Activated CD4-positive, alpha-beta T cell treated with anti-CD3 and anti-CD28 coated beads for 36 hours (primary cell): ENCODE results near the gene TRIP11. TPM values are rescaled to one million over a fixed set of nuclear protein-coding genes. Genes with fewer than 3 reads are reported as not detected.

Experiments used
- ATAC-seq: fragments of 200-7000 bp; cut with Tn5 transposase; one replicate; pipeline ENCODE4 v1.10.0; 2021; ENCODE audit warnings: mild to moderate bottlenecking, moderate library complexity
- CTCF ChIA-PET: fragments of 350-600 bp; sonication (Branson Sonifier 250); formaldehyde crosslinking; loops from one replicate; lab custom pipeline; 2021; ENCODE audit warnings: antibody characterized with exemption; lab: Charles Lee
- POLR2A ChIA-PET: fragments of 350-600 bp; sonication (Branson Sonifier 250); formaldehyde crosslinking; loops from one replicate; lab custom pipeline; 2021; ENCODE audit warnings: antibody characterized with exemption, inconsistent platforms; lab: Charles Lee
- DNase-seq: peaks from one replicate; pipeline ENCODE4 v3.0.0-alpha.2; 2020
- H3K27ac Mint-ChIP-seq: one replicate; pipeline ENCODE4 v1.8.0; 2021; ENCODE audit warnings: mixed read lengths
- H3K27me3 Mint-ChIP-seq: one replicate; pipeline ENCODE4 v1.8.0; 2021; ENCODE audit warnings: mixed read lengths
- H3K36me3 Mint-ChIP-seq: one replicate; pipeline ENCODE4 v1.8.0; 2021; ENCODE audit warnings: low read depth, mixed read lengths
- H3K4me1 Mint-ChIP-seq: one replicate; pipeline ENCODE4 v1.8.0; 2021; ENCODE audit warnings: mixed read lengths
- H3K4me3 Mint-ChIP-seq: one replicate; pipeline ENCODE4 v1.8.0; 2021; ENCODE audit warnings: mild to moderate bottlenecking, moderate library complexity, mixed read lengths
- H3K9me3 Mint-ChIP-seq: one replicate; pipeline ENCODE4 v1.8.0; 2021; ENCODE audit warnings: low read depth, mixed read lengths
- intact Hi-C, 2 experiments: fragments of 100-400 bp; cut with DNase I in 1 of 2; cut with micrococcal nuclease in 1 of 2; formaldehyde crosslinking; loops; one replicate each; pipeline versions ENCODE4 v1.14.2 to v1.15.1; 2022 to 2024; cut with DNase I, micrococcal nuclease
- total RNA-seq, 2 experiments: library from RNA; stranded (reverse); gene quantifications; one replicate each; pipeline ENCODE4 v1.2.3, GENCODE V29; 2021

Gene TRIP11
- total RNA-seq, 2 experiments from 2014 or later: 35.7 to 41.0 TPM

DNA sequence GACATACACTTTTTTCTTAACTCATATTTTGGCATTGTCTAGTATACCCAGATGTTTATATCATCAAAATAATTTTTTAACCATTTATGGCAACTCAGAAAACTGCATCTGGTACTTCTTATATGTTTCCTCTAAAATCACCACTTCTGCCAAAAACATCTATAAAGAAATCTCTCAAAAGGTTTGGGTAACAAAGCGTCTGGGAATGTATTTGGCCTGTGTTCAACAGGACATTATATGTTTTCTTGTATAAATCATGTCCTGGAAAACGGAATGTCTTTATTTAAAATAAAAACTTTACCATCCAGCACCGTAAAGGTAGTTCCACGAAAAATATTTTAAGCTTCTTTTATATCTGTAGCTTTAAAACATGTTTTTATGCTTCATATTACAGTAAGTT, 56.3 kb downstream of the TRIP11 start:
- Mint-ChIP-seq H3K27ac (no peak overlapping the region), H3K36me3 (peaks cover 40% of the 10 kb centered on the region), H3K4me3 (no peak overlapping the region), H3K9me3 (no peaks in the 10 kb centered on the region), H3K4me1 (peaks cover 23% of the 10 kb centered on the region), H3K27me3 (no peaks in the 10 kb centered on the region)
- ATAC-seq: no peak
- POLR2A ChIA-PET: no interaction called here
- intact Hi-C loops: no loop called here
- CTCF ChIA-PET: no interaction called here
- no peak for DNase-seq

GRCh38 chr14:91980157-91980556, 59.7 kb downstream of the TRIP11 start:
- intact Hi-C loops: loop anchor here (1.0 to 2.0 kb wide), 4 partner anchors 13 to 470 kb away; partner anchors contain the start of gene PPP4R3A (in 1 of the 2)

GRCh38 chr14:91977884-91978283, 62.0 kb downstream of the TRIP11 start:
- ATAC-seq: no peak
- peaks cover 19% of the 10 kb centered on the region for H3K36me3 Mint-ChIP-seq
- no peaks in the 10 kb centered on the region for H3K9me3 Mint-ChIP-seq
- DNase-seq: no peak
- CTCF ChIA-PET: interaction anchor here (1.6 kb wide), 1 partner anchor 8 kb away, joined by 4 read pairs; no protein-coding TSS in a partner anchor
- H3K4me3 Mint-ChIP-seq: no peak overlapping the region
- peak overlapping the region; percentile 28 for H3K27ac Mint-ChIP-seq
- intact Hi-C loops: loop anchor here in 1 of 2 experiments (5.0 kb wide), 1 partner anchor 106 kb away; no protein-coding TSS in a partner anchor
- H3K4me1 Mint-ChIP-seq: peaks cover 37% of the 10 kb centered on the region
- no peaks in the 10 kb centered on the region for H3K27me3 Mint-ChIP-seq
- POLR2A ChIA-PET: interaction anchor here (0.6 kb wide), 1 partner anchor 11 kb away, joined by 4 read pairs; no protein-coding TSS in a partner anchor

More at GRCh38 chr14:91980157-91980556, 59.7 kb downstream of the TRIP11 start:
- ChIA-PET POLR2A (no interaction called here), CTCF (interaction anchor here (0.5 to 1.0 kb wide), 3 partner anchors 9 to 1242 kb away, joined by 3 to 4 read pairs (median 4); no protein-coding TSS in a partner anchor)
- Mint-ChIP-seq H3K9me3 (no peaks in the 10 kb centered on the region), H3K4me1 (peaks cover 41% of the 10 kb centered on the region), H3K36me3 (peaks cover 26% of the 10 kb centered on the region), H3K27ac (peak overlapping the region; percentile 43), H3K4me3 (no peak overlapping the region), H3K27me3 (no peaks in the 10 kb centered on the region)
- ATAC-seq (peak; percentile 98), DNase-seq (peak; percentile 22)

DNA sequence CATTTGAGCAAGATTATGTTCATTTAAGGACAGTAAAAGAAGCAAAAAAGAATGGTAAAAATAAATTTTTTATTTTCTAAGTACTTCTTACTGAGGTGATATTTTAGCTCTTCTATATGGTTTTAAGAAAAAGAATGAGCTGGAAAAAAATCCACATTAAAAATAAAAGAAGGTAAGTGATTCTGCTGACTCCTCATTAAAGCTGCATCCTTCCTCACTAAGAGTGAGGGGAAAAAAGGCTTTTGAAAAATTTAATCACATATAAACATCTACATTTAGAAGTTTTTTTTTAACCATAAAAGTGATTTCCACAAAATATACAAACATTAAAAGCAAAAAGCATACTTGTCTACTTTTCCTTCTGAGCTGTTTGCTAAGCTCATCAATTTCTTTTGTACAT, 64.1 kb downstream of the TRIP11 start:
- ChIA-PET POLR2A (no interaction called here), CTCF (interaction anchor here (0.8 to 1.4 kb wide), 9 partner anchors 10 to 636 kb away, joined by 3 to 5 read pairs (median 4); partner anchors contain the start of gene ATXN3)
- peaks cover 18% of the 10 kb centered on the region for H3K36me3 Mint-ChIP-seq
- peaks cover 34% of the 10 kb centered on the region for H3K4me1 Mint-ChIP-seq
- ATAC-seq: no peak
- intact Hi-C loops: loop anchor here in 1 of 2 experiments (5.0 kb wide), 1 partner anchor 103 kb away; no protein-coding TSS in a partner anchor
- no peak for DNase-seq
- no peaks in the 10 kb centered on the region for H3K27me3 Mint-ChIP-seq
- no peak overlapping the region for H3K27ac Mint-ChIP-seq
- no peak overlapping the region for H3K4me3 Mint-ChIP-seq
- no peaks in the 10 kb centered on the region for H3K9me3 Mint-ChIP-seq

GRCh38 chr14:91971188-91971778, 68.6 kb downstream of the TRIP11 start:
- H3K27ac Mint-ChIP-seq: no peak overlapping the region
- intact Hi-C loops: no loop called here
- H3K36me3 Mint-ChIP-seq: peaks cover 26% of the 10 kb centered on the region
- H3K4me3 Mint-ChIP-seq: no peak overlapping the region
- no peaks in the 10 kb centered on the region for H3K9me3 Mint-ChIP-seq
- ATAC-seq (no peak), DNase-seq (no peak)
- ChIA-PET POLR2A (no interaction called here), CTCF (interaction anchor here (0.5 to 3.0 kb wide), 2 partner anchors 26 to 109 kb away, joined by 3 to 11 read pairs; no protein-coding TSS in a partner anchor)
- no peaks in the 10 kb centered on the region for H3K27me3 Mint-ChIP-seq
- peaks cover 23% of the 10 kb centered on the region for H3K4me1 Mint-ChIP-seq

DNA sequence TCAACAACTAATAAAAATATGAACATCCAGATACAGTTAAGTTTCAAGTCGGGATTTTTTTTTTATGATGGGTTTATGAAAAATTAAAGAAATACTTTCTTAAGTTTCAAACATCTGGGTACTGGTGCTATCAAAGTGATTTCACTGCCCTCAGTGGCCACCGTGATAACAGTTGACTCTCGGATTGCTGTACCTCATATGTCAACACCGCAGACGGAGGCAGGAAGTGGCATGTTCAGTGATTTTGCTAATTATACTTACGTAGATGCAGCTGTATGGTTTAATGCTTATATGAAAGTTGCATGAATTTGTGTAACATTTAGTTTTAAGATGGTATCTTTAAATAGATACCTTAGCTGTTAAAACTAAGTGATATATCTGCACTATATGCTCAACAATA, 71.6 kb downstream of the TRIP11 start:
- ChIA-PET POLR2A (interaction anchor here (0.7 kb wide), 1 partner anchor 17 kb away, joined by 4 read pairs; no protein-coding TSS in a partner anchor), CTCF (interaction anchor here (1.0 to 3.0 kb wide), 2 partner anchors 22 to 29 kb away, joined by 3 to 11 read pairs; no protein-coding TSS in a partner anchor)
- no peaks in the 10 kb centered on the region for H3K27me3 Mint-ChIP-seq
- no peak overlapping the region for H3K4me3 Mint-ChIP-seq
- ATAC-seq (peak; percentile 77), DNase-seq (peak; percentile 68)
- peak overlapping the region; percentile 62 for H3K27ac Mint-ChIP-seq
- no peaks in the 10 kb centered on the region for H3K9me3 Mint-ChIP-seq
- intact Hi-C loops: no loop called here
- peaks cover 21% of the 10 kb centered on the region for H3K36me3 Mint-ChIP-seq
- peaks cover 29% of the 10 kb centered on the region for H3K4me1 Mint-ChIP-seq

DNA sequence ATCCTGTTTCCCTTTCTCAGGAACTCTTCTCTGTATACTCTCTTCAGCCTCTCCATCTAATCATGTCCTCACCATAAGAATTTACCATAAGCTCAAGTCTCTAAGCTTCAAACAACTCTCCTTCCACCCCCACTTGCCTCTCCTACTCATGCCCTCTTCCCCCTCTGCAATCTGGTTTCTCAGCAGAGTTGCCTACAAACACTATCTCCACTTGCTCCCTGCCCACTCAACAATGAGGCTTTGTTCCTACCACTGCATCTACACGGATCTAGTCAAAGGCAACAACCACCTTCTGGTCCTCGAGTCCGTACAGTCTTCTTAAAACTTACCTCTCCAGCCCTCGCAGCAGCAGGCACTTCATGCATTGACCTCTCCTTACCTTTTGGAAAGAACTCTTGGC, 75.1 kb downstream of the TRIP11 start:
- peaks cover 15% of the 10 kb centered on the region for H3K36me3 Mint-ChIP-seq
- peaks cover 49% of the 10 kb centered on the region for H3K4me1 Mint-ChIP-seq
- H3K27me3 Mint-ChIP-seq: no peaks in the 10 kb centered on the region
- POLR2A ChIA-PET: no interaction called here
- no peaks in the 10 kb centered on the region for H3K9me3 Mint-ChIP-seq
- DNase-seq: no peak
- intact Hi-C loops: no loop called here
- H3K27ac Mint-ChIP-seq: no peak overlapping the region
- CTCF ChIA-PET: interaction anchor here (0.8 to 1.1 kb wide), 2 partner anchors 12 to 32 kb away, joined by 3 read pairs; no protein-coding TSS in a partner anchor
- no peak overlapping the region for H3K4me3 Mint-ChIP-seq
- no peak for ATAC-seq

DNA sequence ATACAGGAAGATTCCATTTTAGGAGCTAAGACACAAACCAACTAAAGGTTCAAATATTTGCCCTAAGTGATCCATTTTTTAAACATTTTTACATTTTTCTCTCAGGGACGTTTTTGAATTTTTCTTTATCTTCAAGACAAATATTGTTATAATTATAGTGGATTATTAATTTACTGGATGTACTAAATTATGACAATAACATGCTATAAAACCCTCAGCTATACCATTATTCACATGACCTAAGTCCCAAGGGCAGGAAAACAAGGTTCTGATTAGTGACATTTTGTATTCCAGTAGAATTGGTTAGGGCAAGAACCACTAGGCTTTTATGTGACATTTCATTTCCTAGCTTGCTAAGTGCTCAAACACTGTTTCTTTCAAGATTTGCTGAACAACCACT, 75.8 kb downstream of the TRIP11 start:
- Mint-ChIP-seq H3K27ac (no peak overlapping the region), H3K4me1 (peaks cover 46% of the 10 kb centered on the region), H3K36me3 (peaks cover 11% of the 10 kb centered on the region), H3K27me3 (no peaks in the 10 kb centered on the region), H3K4me3 (no peak overlapping the region), H3K9me3 (no peaks in the 10 kb centered on the region)
- ATAC-seq: no peak
- intact Hi-C loops: no loop called here
- ChIA-PET CTCF (interaction anchor here (0.8 to 1.1 kb wide), 2 partner anchors 13 to 33 kb away, joined by 3 read pairs; no protein-coding TSS in a partner anchor), POLR2A (no interaction called here)
- DNase-seq: no peak

DNA sequence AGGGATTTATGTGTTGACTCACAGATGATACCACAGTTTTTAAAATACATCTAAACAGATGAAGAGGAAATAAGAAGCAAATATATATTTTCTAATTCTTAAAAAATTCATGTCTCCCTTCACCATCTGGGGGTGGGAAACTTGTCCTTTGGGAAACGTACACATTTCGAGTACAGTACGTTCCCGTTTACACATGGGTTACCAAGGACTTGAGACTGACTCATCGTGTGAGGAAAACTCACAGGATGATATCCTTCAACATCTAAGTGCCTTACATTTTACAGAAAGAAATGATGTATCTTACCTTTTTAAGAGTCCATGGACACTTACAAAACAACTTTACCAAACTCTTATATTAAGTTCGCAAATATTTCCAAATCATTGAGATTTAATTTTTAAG, 76.4 kb downstream of the TRIP11 start:
- Mint-ChIP-seq H3K4me3 (no peak overlapping the region), H3K27me3 (no peaks in the 10 kb centered on the region), H3K4me1 (peaks cover 41% of the 10 kb centered on the region), H3K36me3 (peaks cover 6% of the 10 kb centered on the region), H3K27ac (no peak overlapping the region), H3K9me3 (no peaks in the 10 kb centered on the region)
- POLR2A ChIA-PET: no interaction called here
- CTCF ChIA-PET: no interaction called here
- DNase-seq (no peak), ATAC-seq (no peak)
- intact Hi-C loops: no loop called here

- H3K4me3 Mint-ChIP-seq: peak overlapping the region; percentile 8
- ChIA-PET POLR2A (interaction anchor here (0.7 to 1.7 kb wide), 4 partner anchors 15 to 804 kb away, joined by 4 to 6 read pairs (median 4); no protein-coding TSS in a partner anchor), CTCF (interaction anchor here (0.5 to 2.3 kb wide), 9 partner anchors 11 to 427 kb away, joined by 3 to 8 read pairs (median 4); partner anchors contain the start of gene CATSPERB)
- H3K9me3 Mint-ChIP-seq: no peaks in the 10 kb centered on the region
- H3K36me3 Mint-ChIP-seq: no peaks in the 10 kb centered on the region
- peak overlapping the region; percentile 77 for H3K27ac Mint-ChIP-seq
- H3K27me3 Mint-ChIP-seq: peaks cover 6% of the 10 kb centered on the region
- intact Hi-C loops: loop anchor here (1.0 kb wide), 1 partner anchor 19 kb away; no protein-coding TSS in a partner anchor
- DNase-seq: no peak
- peaks cover 29% of the 10 kb centered on the region for H3K4me1 Mint-ChIP-seq
- ATAC-seq: peak; percentile 87
These were observed 78.3 kb downstream of the TRIP11 start for GRCh38 chr14:91961297-91962220.
